ENCODE measurements around the gene FHOD3.

FHOD3 gene

DNA sequence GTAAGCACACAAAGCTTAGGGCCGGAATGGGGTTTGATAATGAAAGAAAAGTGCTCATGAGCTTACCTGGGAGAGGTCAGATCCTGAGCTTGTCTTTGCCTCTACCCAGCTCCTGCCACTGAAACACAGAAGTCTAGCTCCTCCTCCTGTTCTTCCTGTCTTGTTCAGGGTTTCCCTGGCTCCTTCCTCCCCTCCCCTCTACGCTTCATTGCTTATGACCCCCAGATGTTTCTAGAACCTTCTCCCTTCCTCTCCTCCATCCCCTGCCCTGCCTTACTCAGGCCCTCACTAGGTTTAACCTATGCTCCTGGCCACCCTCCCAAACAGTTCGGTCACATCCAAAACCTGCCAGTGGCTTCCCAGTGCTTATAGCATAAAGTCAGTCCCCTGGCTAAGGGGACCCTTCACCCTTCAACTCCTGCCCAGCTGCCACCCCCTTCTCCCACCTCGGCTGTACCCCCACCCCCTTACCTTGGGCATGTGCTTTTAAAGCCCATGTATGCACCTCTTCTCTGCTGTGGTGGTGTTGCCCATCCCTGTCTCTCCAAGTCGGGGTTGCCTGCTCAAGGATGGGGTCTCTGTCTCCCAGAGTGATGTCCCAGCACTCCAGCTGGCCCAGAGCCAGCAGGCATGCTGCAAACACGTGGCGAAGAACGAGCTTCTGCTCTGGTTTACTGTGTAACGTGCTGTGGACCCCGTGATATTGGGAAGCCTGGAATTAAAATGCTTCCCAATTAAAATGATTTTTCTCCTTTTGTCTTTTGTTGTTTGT is 297.7 kb downstream of the FHOD3 start:
- TF ChIP-seq, protein P1, sequence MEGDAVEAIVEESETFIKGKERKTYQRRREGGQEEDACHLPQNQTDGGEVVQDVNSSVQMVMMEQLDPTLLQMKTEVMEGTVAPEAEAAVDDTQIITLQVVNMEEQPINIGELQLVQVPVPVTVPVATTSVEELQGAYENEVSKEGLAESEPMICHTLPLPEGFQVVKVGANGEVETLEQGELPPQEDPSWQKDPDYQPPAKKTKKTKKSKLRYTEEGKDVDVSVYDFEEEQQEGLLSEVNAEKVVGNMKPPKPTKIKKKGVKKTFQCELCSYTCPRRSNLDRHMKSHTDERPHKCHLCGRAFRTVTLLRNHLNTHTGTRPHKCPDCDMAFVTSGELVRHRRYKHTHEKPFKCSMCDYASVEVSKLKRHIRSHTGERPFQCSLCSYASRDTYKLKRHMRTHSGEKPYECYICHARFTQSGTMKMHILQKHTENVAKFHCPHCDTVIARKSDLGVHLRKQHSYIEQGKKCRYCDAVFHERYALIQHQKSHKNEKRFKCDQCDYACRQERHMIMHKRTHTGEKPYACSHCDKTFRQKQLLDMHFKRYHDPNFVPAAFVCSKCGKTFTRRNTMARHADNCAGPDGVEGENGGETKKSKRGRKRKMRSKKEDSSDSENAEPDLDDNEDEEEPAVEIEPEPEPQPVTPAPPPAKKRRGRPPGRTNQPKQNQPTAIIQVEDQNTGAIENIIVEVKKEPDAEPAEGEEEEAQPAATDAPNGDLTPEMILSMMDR (conservative IDR thresholded peaks at IDR 0.05; ENCODE audit: low read length), result no peak
- no peak for DNase-seq (ENCODE audit: low read depth)
- H3K4me3 ChIP-seq (ENCODE audit: low read length), result no peak overlapping the region

DNA sequence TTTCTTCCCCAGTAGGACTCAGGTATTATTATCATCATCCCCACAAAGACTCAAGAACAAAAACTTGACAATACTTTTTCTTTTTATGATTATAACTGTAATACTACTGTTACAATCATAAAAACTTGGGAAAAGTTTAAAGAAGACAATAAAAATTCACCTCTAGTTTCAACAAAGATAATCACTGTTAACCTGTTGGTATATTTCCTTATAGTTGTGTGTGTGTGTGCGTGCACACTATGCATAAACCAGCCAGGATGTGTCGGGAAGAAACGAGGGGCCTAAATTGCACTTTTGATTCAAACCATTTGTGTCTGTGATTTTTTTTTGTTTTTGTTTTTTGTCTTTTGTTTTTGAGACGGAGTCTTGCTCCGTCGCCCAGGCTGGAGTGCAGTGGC is 298.3 kb downstream of the FHOD3 start:
- no peak overlapping the region for H3K4me3 ChIP-seq (ENCODE audit: low read length)
- TF ChIP-seq, protein P1 (conservative IDR thresholded peaks at IDR 0.05; ENCODE audit: low read length), result no peak
- DNase-seq (ENCODE audit: low read depth), result no peak

DNA sequence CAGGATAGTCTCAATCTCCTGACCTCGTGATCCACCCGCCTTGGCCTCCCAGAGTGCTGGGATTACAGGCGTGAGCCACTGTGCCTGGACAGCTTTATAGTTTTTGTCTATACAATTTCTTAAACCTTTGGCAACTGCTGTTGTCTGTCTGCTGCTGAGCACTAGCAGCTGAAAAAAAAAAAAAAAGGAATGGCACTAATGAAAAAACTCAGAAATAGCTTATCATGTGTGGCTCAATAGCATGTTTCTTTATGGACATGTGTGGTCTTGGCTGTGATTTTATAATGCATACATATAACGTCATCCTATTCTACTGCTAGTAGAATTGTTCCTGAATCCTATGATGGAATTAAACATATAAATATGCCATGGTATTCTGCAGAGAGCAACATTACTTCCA is 300.1 kb downstream of the FHOD3 start:
- H3K4me3 ChIP-seq (ENCODE audit: low read length), result no peak overlapping the region
- TF ChIP-seq, protein P1 (conservative IDR thresholded peaks at IDR 0.05; ENCODE audit: low read length), result no peak
- DNase-seq (ENCODE audit: low read depth), result no peak

DNA sequence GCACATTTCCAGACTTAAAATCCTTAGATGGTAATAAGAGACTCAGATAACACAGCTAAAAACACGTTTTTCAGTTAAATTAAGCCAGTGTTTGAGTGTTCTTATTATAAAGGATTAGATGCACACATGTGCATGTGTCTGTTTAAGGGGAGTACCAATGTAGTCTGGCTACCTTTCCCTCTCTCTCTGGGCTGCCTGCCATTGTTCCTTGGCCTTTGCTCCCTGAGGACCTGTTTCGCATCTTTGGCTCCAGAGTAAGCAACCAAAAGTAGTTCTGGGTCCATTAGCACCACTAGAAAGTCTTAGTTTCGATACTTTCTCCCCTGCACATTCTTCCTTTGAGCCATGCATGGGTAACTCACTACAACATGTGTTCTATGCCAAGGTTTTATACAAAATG is 303.0 kb downstream of the FHOD3 start:
- H3K4me3 ChIP-seq (ENCODE audit: low read length), result no peak overlapping the region
- no peak for DNase-seq (ENCODE audit: low read depth)
- TF ChIP-seq, protein P1 (conservative IDR thresholded peaks at IDR 0.05; ENCODE audit: low read length), result no peak

DNA sequence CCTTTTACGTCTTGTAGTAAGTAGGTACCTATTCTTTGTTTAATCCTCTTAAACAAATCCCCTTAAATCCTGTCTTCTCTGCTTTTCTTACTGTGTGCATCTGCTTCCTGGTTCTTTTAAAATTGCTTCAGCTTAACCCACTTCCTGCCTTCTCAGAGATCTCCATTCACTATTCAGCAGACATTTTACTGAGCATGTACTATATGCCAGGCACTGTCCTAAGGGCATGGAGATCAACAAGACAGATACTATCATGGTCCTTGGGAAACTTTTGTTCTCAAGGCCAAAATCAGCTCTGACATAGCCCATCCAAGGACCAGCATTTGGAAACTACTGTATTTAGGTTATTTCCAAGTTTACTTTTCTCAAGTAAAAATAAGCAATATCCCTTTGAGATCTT is 303.8 kb downstream of the FHOD3 start:
- no peak overlapping the region for H3K4me3 ChIP-seq (ENCODE audit: low read length)
- TF ChIP-seq, protein P1 (conservative IDR thresholded peaks at IDR 0.05; ENCODE audit: low read length), result no peak
- no peak for DNase-seq (ENCODE audit: low read depth)

DNA sequence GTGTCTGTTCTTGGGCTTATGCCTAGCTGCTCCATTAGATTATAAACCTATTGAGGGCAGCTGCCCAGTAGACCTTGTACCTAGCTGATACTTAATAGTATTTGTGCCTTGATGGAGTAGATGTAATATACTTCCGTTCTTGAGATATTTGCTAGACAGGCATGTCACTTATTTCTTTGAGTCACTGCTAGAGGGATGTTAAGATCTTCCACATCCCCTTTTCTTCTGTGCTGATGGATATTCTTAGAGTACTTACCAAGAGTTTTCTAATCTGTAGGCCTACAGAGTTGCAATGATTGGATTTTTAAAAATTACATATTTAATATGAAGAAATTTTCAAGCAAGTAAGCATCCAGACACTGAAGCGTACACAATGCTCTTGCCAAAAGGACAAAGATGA is 304.6 kb downstream of the FHOD3 start:
- no peak overlapping the region for H3K4me3 ChIP-seq (ENCODE audit: low read length)
- TF ChIP-seq, protein P1 (conservative IDR thresholded peaks at IDR 0.05; ENCODE audit: low read length), result no peak
- no peak for DNase-seq (ENCODE audit: low read depth)

DNA sequence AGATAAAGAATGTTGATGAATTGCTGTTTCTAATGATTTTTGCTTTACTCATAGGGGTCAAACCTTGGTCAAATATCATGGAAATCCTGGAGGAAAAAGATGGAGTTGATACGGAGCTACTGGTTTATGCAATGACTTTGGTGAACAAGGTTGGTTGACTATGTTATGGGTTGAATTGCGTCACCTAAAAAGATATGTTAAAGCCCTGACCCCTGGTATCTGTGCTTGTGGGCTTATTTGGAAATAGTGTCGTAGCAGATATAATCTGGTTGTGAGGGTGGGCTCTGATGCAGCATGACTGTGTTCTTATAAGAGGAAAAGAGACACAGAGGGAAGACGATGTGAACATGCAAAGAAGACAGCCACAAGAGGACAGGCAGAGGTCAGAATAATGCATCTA is 305.1 kb downstream of the FHOD3 start:
- no peak overlapping the region for H3K4me3 ChIP-seq (ENCODE audit: low read length)
- TF ChIP-seq, protein P1 (conservative IDR thresholded peaks at IDR 0.05; ENCODE audit: low read length), result no peak

More for the DNA sequence above, 305.1 kb downstream of the FHOD3 start:
- no peak for DNase-seq (ENCODE audit: low read depth)
